ENCODE data around the gene WAPL. TPM values are rescaled to one million over a fixed set of nuclear protein-coding genes. Genes with fewer than 3 reads are reported as not detected.

The WAPL gene
- total and polyA plus RNA-seq, 2 of the 13 experiments (the other 11 are each of a cell fraction or from before 2014, with no cell fraction given) = 13.2 to 43.5 TPM

- TF ChIP-seq NFE2 (CRISPR knock-in tag; IDR thresholded peaks at IDR 0.05) (no peak), KDM3A (CRISPR knock-in tag; IDR thresholded peaks at IDR 0.05; ENCODE audit: low read depth) (peak; percentile 82; the same call in 1 of the 2 replicates), RORA (CRISPR knock-in tag; IDR thresholded peaks at IDR 0.05) (no peak), ZBTB49 (CRISPR knock-in tag; IDR thresholded peaks at IDR 0.05; ENCODE audit: borderline replicate concordance) (peak; percentile 22), BATF2 (CRISPR knock-in tag; IDR thresholded peaks at IDR 0.05) (peak; percentile 13; the same call in 1 of the 2 replicates), ATF1 (CRISPR knock-in tag; IDR thresholded peaks at IDR 0.05) (no peak), MYNN (CRISPR knock-in tag; IDR thresholded peaks at IDR 0.05; ENCODE audit: low read depth) (0 out of 2 replicates have a peak, but pooled peaks have one; percentile 8), ZNF772 (CRISPR knock-in tag; IDR thresholded peaks at IDR 0.05) (peak; percentile 89), ZNF354B (CRISPR knock-in tag; IDR thresholded peaks at IDR 0.05) (no peak), PBX2 (CRISPR knock-in tag; IDR thresholded peaks at IDR 0.05) (no peak), HNRNPUL1 (IDR thresholded peaks at IDR 0.05; ENCODE audit: low read depth, low read length) (no peak), ZNF281 (CRISPR knock-in tag; IDR thresholded peaks at IDR 0.05; ENCODE audit: borderline replicate concordance) (no peak), ELF3 (CRISPR knock-in tag; IDR thresholded peaks at IDR 0.05) (peak; percentile 72), ZNF790 (CRISPR knock-in tag; IDR thresholded peaks at IDR 0.05; ENCODE audit: borderline replicate concordance) (0 out of 2 replicates have a peak, but pooled peaks have one; percentile 40), MIER2 (CRISPR knock-in tag; IDR thresholded peaks at IDR 0.05) (no peak), ZNF280B (CRISPR knock-in tag; IDR thresholded peaks at IDR 0.05; ENCODE audit: borderline replicate concordance) (peak; percentile 15; the same call in 1 of the 2 replicates), KDM5A (IDR thresholded peaks at IDR 0.05; ENCODE audit: borderline replicate concordance, low read length) (peak; percentile 36; the same call in 1 of the 2 replicates), ZFP41 (CRISPR knock-in tag; IDR thresholded peaks at IDR 0.05; ENCODE audit: borderline replicate concordance) (no peak; the same call in 1 of the 2 replicates), ZSCAN31 (CRISPR knock-in tag; IDR thresholded peaks at IDR 0.05; ENCODE audit: low read depth) (peak; percentile 85; the same call in 1 of the 2 replicates)
These were observed 121.5 kb downstream of the WAPL start (continued) for GRCh38 chr10:86399879-86400704.
